WTC11 (cell line): Measurements from ENCODE around the gene PDCD10. TPM values are rescaled to one million over a fixed set of nuclear protein-coding genes. Genes with fewer than 3 reads are reported as not detected.

Experiments
- ATAC-seq: fragments of 200-7000 bp; cut with Tn5 transposase; 2 replicates; pipeline ENCODE4 v1.10.0; 2021; ENCODE audit warnings: mild to moderate bottlenecking, moderate library complexity
- CTCF ChIA-PET: fragments of 300-600 bp; sonication (Branson Sonifier 250); formaldehyde crosslinking; loops from one replicate; lab custom pipeline; 2021; ENCODE audit warnings: antibody characterized with exemption; lab: Charles Lee
- POLR2A ChIA-PET: fragments of 350-600 bp; sonication (Branson Sonifier 250); formaldehyde crosslinking; loops from one replicate; lab custom pipeline; 2021; ENCODE audit warnings: antibody characterized with exemption; lab: Charles Lee
- DNase-seq: peaks from one replicate; pipeline ENCODE4 v3.0.0; 2021; ENCODE audit warnings: low spot score
- H3K27ac Mint-ChIP-seq: 2 replicates; pipeline ENCODE4 v1.8.0; 2021; ENCODE audit warnings: mixed read lengths
- H3K27me3 Mint-ChIP-seq: 2 replicates; pipeline ENCODE4 v1.8.0; 2021; ENCODE audit warnings: low read depth, mild to moderate bottlenecking, moderate library complexity, mixed read lengths
- H3K36me3 Mint-ChIP-seq: 2 replicates; pipeline ENCODE4 v1.8.0; 2021; ENCODE audit warnings: mixed read lengths
- H3K4me1 Mint-ChIP-seq: 2 replicates; pipeline ENCODE4 v1.8.0; 2022; ENCODE audit warnings: mixed read lengths
- H3K4me3 Mint-ChIP-seq: 2 replicates; pipeline ENCODE4 v1.8.0; 2021; ENCODE audit warnings: mild to moderate bottlenecking, moderate library complexity, mixed read lengths
- H3K9me3 Mint-ChIP-seq: 2 replicates; pipeline ENCODE4 v1.8.0; 2021; ENCODE audit warnings: mixed read lengths
- ATF2 ChIP-seq: sonication (generic); formaldehyde crosslinking; IDR thresholded peaks from 2 replicates; pipeline ENCODE4 v1.8.1; 2022; ENCODE audit warnings: low read depth, missing genetic modification reagents, borderline replicate concordance
- EMX1 ChIP-seq: fragments of 250-450 bp; sonication (Bioruptor Pico); IDR thresholded peaks from 2 replicates; pipeline ENCODE4 v1.8.0; 2021; ENCODE audit warnings: mild to moderate bottlenecking
- ERG ChIP-seq: fragments of 250-450 bp; sonication (Bioruptor Pico); IDR thresholded peaks from 2 replicates; pipeline ENCODE4 v1.8.0; 2021; ENCODE audit warnings: mild to moderate bottlenecking
- HMGA2 ChIP-seq: fragments of 250-450 bp; sonication (Bioruptor Pico); IDR thresholded peaks from 2 replicates; pipeline ENCODE4 v1.4.0; 2021; ENCODE audit warnings: mild to moderate bottlenecking, moderate library complexity
- HMGXB4 ChIP-seq: sonication (generic); formaldehyde crosslinking; IDR thresholded peaks from 2 replicates; pipeline ENCODE4 v1.8.1; 2023; ENCODE audit warnings: mild to moderate bottlenecking, moderate library complexity, missing genetic modification reagents
- JUN ChIP-seq: sonication (generic); formaldehyde crosslinking; IDR thresholded peaks from 2 replicates; pipeline ENCODE4 v1.8.0; 2023; ENCODE audit warnings: mild to moderate bottlenecking, missing genetic modification reagents
- OVOL2 ChIP-seq: fragments of 250-450 bp; sonication (Bioruptor Pico); IDR thresholded peaks from 2 replicates; pipeline ENCODE4 v1.9.0; 2021; ENCODE audit warnings: mild to moderate bottlenecking, borderline replicate concordance
- TP53 ChIP-seq: sonication (generic); formaldehyde crosslinking; IDR thresholded peaks from 2 replicates; pipeline ENCODE4 v1.8.1; 2023; ENCODE audit warnings: mild to moderate bottlenecking, missing genetic modification reagents
- USF2 ChIP-seq: sonication (generic); formaldehyde crosslinking; IDR thresholded peaks from 2 replicates; pipeline ENCODE4 v1.8.1; 2023; ENCODE audit warnings: mild to moderate bottlenecking, missing genetic modification reagents, moderate library complexity
- ZNF281 ChIP-seq: sonication (generic); formaldehyde crosslinking; IDR thresholded peaks from 2 replicates; pipeline ENCODE4 v1.8.0; 2023; ENCODE audit warnings: mild to moderate bottlenecking, missing genetic modification reagents
- ZNF532 ChIP-seq: fragments of 250-450 bp; sonication (Bioruptor Pico); IDR thresholded peaks from 2 replicates; pipeline ENCODE4 v1.9.0; 2021; ENCODE audit warnings: mild to moderate bottlenecking, borderline replicate concordance
- ZSCAN18 ChIP-seq: fragments of 250-450 bp; sonication (Bioruptor Pico); IDR thresholded peaks from 2 replicates; pipeline ENCODE4 v2.1.2; 2022; ENCODE audit warnings: mild to moderate bottlenecking, moderate library complexity
- total RNA-seq: library from RNA; stranded (reverse); gene quantifications from 3 replicates; pipeline ENCODE4 v1.2.3, GENCODE V29; 2021

The PDCD10 gene
- total RNA-seq, 1 experiment from 2014 or later, result 60.8 TPM

- no peak for TF ChIP-seq JUN
- no peak for TF ChIP-seq ZSCAN18 (CRISPR knock-in tag)
- TF ChIP-seq OVOL2, result no peak
- no peak for TF ChIP-seq ZNF281 (CRISPR knock-in tag)
- TF ChIP-seq ZNF532 (CRISPR knock-in tag), result no peak
- no peak for TF ChIP-seq HMGXB4 (CRISPR knock-in tag)
- TF ChIP-seq TP53 (CRISPR knock-in tag), result no peak
- no peak for TF ChIP-seq USF2 (CRISPR knock-in tag)
- no peak for TF ChIP-seq HMGA2 (CRISPR knock-in tag)
Measured at GRCh38 chr3:167656821-167657220, 77.9 kb downstream of the PDCD10 start (continued).

GRCh38 chr3:167653760-167654159, 80.9 kb downstream of the PDCD10 start, which contains the start of gene WDR49:
WDR49 (minus strand) TSS chr3:167653942; CDS start chr3:167653425, 517 bp downstream.
- peaks cover 9% of the 10 kb centered on the region for H3K9me3 Mint-ChIP-seq
- peak; percentile 83 for ATAC-seq
- no peak for DNase-seq
- ChIA-PET CTCF (interaction anchor here (1.0 to 1.5 kb wide), 2 partner anchors 88 to 274 kb away, joined by 3 read pairs; partner anchors contain the start of gene ZBBX), POLR2A (no interaction called here)
- H3K36me3 Mint-ChIP-seq, result no peaks in the 10 kb centered on the region
- peaks cover 39% of the 10 kb centered on the region for H3K4me1 Mint-ChIP-seq
- peak within 1 kb of the TSS; percentile 99 for H3K27ac Mint-ChIP-seq
- no peaks in the 10 kb centered on the region for H3K27me3 Mint-ChIP-seq
- H3K4me3 Mint-ChIP-seq, result peak within 1 kb of the TSS; percentile 20
- no peak for TF ChIP-seq ERG (CRISPR knock-in tag)
- TF ChIP-seq ATF2 (CRISPR knock-in tag), result no peak
- no peak for TF ChIP-seq EMX1 (CRISPR knock-in tag)
- TF ChIP-seq, all 79 proteins: peak for 0
